Keratinocyte (primary cell): ENCODE measurements around the gene PTPRN2.

ENCODE experiments used
- CTCF ChIP-seq, 3 experiments: IDR thresholded peaks in 1 of 3; conservative IDR thresholded peaks in 1 of 3; optimal IDR thresholded peaks in 1 of 3; 2 replicates in 2 of 3; 3 replicates in 1 of 3; pipeline versions ENCODE3 to v1.5.1; 2011; ENCODE audit warnings: low read length in 3 of 3, mild to moderate bottlenecking in 3 of 3, moderate library complexity in 2 of 3, control low read depth in 1 of 3, inconsistent platforms in 1 of 3; ENCODE audit not compliant: insufficient read depth in 2 of 3; ENCODE audit errors: extremely low read depth in 1 of 3
- EZH2 ChIP-seq: IDR thresholded peaks from one replicate; pipeline ENCODE4 v1.6.1; 2012; ENCODE audit warnings: inconsistent platforms, mild to moderate bottlenecking, low read length, moderate library complexity

DNA sequence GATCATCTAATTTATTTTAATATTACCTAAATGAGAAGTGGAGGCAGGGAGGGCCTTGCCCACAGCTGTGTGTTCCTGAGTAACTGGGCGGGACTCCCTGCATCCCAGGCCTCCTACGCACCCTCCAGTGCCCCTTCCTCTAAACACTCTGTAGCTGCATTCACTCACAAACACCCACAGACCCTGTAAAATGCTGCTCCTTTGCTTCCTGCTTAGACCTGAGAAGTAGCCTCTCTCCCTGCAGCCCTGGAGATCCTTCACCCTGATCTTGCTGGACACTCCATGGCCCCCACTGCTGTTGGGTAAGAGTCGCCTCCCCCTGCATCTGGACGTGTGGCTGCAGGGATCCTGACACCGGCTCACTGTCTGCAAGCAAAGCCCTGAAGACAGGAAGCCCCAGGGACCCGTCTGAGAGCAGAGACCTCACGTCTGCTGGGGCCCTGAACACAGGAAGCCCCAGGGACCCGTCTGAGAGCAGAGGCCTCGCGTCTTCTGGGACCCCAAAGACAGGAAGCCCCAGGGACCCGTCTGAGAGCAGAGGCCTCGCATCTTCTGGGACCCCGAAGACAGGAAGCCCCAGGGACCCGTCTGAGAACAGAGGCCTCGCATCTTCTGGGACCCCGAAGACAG, 661.0 kb downstream of the PTPRN2 start:
- no peak for TF ChIP-seq EZH2
- no peak for TF ChIP-seq CTCF (optimal IDR thresholded peaks at IDR 0.05 in 1 of 3, IDR thresholded peaks at IDR 0.05 in 1 of 3, conservative IDR thresholded peaks at IDR 0.05 in 1 of 3; ENCODE audit: extremely low read depth in 1 of 3, insufficient read depth in 2 of 3, low read length in 3 of 3)
